ENCODE results near the gene NDUFB3. TPM values are rescaled to one million over a fixed set of nuclear protein-coding genes. Genes with fewer than 3 reads are reported as not detected.

NDUFB3 gene
- total and polyA plus RNA-seq, 10 of the 15 experiments (the other 5 are each of a cell fraction or from before 2014, with no cell fraction given) = 115 to 1,059 (median 187) TPM

GRCh38 chr2:201084863-201085262, 13.1 kb downstream of the NDUFB3 start:
- Histone ChIP-seq H3K79me2 (ENCODE audit: control insufficient read depth, insufficient read depth, low read length) (no peaks in the 10 kb centered on the region), H3K4me3 (no peak overlapping the region), H3K9ac (ENCODE audit: control insufficient read depth, insufficient read depth, low read length) (no peak overlapping the region), H3K4me1 (ENCODE audit: control insufficient read depth, insufficient read depth, low read length) (no peaks in the 10 kb centered on the region), H3K9me3 (replicated peaks; ENCODE audit: control insufficient read depth, insufficient read depth, low read length) (no peaks in the 10 kb centered on the region), H2AFZ (ENCODE audit: control insufficient read depth, low read depth, low read length) (no peak overlapping the region), H3K36me3 (ENCODE audit: control insufficient read depth in 2 of 2, insufficient read depth in 2 of 2, low read length in 1 of 2) (peaks cover 2 to 4% of the 10 kb centered on the region in 2 experiments), H3K27ac (ENCODE audit: control insufficient read depth, insufficient read depth) (no peak overlapping the region), H3K4me2 (ENCODE audit: control insufficient read depth, insufficient read depth) (no peak overlapping the region), H3K27me3 (replicated peaks in 1 of 2; ENCODE audit: control insufficient read depth in 2 of 2, insufficient read depth in 2 of 2, low read length in 1 of 2) (no peaks in the 10 kb centered on the region), H4K20me1 (ENCODE audit: control insufficient read depth, insufficient read depth) (no peaks in the 10 kb centered on the region)
- POLR2A ChIA-PET = interaction anchor here (1.0 kb wide), 1 partner anchor 28 kb away, joined by 4 read pairs; no protein-coding TSS in a partner anchor
- intact Hi-C loops (cut with micrococcal nuclease; ENCODE audit: unreplicated experiment) = no loop called here
- no peak for DNase-seq (ENCODE audit: low read depth, low spot score)
- RAD21 ChIA-PET (ENCODE audit: unreplicated experiment) = interaction anchor here (1.0 kb wide), 1 partner anchor 16 kb away, joined by 3 read pairs; no protein-coding TSS in a partner anchor
- no TSS peak for BruUV-seq (replicated peaks)
- TF ChIP-seq MEF2B (IDR thresholded peaks at IDR 0.05; ENCODE audit: partially characterized antibody, poor library complexity, severe bottlenecking) (no peak), CREM (IDR thresholded peaks at IDR 0.05; ENCODE audit: low read depth) (no peak), BMI1 (IDR thresholded peaks at IDR 0.05; ENCODE audit: borderline replicate concordance) (no peak), MYC (IDR thresholded peaks at IDR 0.05; ENCODE audit: insufficient read depth, insufficient read length, insufficient replicate concordance, low read length, severe bottlenecking) (no peak), SKIL (IDR thresholded peaks at IDR 0.05; ENCODE audit: low read depth, poor library complexity, severe bottlenecking) (no peak), USF1 (IDR thresholded peaks at IDR 0.05; ENCODE audit: borderline replicate concordance, extremely low read length, insufficient read depth, low read depth, low read length) (no peak), MTA3 (IDR thresholded peaks at IDR 0.05; ENCODE audit: borderline replicate concordance, low read length) (no peak), FOS (IDR thresholded peaks at IDR 0.05; ENCODE audit: borderline replicate concordance, extremely low read depth, insufficient read length) (no peak), SIN3A (IDR thresholded peaks at IDR 0.05; ENCODE audit: low read depth, low read length) (no peak), PRDM15 (CRISPR knock-in tag; IDR thresholded peaks at IDR 0.05) (no peak), LARP7 (IDR thresholded peaks at IDR 0.05) (no peak), TARDBP (IDR thresholded peaks at IDR 0.05; ENCODE audit: borderline replicate concordance) (no peak), YY1 (IDR thresholded peaks at IDR 0.05; ENCODE audit: low read depth, low read length) (no peak), NFYB (IDR thresholded peaks at IDR 0.05; ENCODE audit: insufficient read depth, low read depth, low read length) (no peak), NRF1 (conservative IDR thresholded peaks at IDR 0.05; ENCODE audit: low read depth, low read length) (no peak)
- 98% methylated on average over 2 of the region's 2 CpGs for WGBS (ENCODE audit: insufficient coverage, insufficient replicate concordance, low lambda C conversion rate, missing lambda C conversion rate)
- in situ Hi-C loops (cut with MboI) = no loop called here
- SMC1A ChIA-PET (ENCODE audit: uncharacterized antibody, unreplicated experiment) = no interaction called here
- FAIRE-seq = no peak
- ATAC-seq = no peak
- CTCF ChIA-PET = interaction anchor here (1.2 kb wide), 1 partner anchor 30 kb away, joined by 3 read pairs; no protein-coding TSS in a partner anchor
